ENCODE results near the gene LSM3.

The LSM3 gene

DNA sequence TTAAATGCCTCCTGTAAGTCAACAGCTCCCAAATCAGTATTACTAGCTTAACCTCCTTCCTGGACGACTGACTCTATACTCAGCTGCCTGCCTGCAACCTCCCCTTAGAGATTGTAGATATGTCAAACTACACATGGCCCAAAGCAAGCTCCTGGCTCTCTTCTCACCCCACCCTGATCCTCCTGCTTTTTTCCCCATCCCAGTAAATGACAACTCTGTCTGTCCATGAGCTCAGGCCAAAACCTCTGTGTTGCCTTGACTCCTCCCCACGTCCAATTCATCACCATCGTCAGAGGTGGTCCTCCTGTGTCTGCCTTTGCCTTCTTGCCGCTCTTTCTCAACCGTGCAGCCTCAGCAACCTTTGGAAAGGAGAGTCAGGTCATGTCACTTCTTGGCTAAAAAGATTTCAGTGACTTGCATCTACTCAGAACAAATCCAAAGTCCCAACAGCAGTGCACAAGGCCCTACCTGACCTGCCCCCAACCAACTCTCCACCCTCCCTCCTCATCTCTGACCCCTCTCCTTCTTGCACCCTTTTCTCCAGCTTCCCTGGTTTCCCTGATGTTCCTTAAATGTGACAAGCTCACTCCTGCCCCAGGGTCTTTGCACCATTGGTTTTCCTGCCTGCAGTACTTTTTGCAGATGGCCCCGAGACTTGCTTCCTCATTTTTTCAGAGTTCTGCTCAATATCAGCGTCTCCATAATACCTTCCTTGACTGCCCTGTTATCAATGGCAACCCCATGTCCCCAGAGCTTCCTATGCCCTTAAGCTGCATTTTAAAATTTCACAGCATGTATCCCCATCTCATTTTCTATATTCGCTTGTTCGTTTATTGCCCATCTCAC lies 52.8 kb downstream of the LSM3 start:
- Histone ChIP-seq H3K4me3 (ENCODE audit: severe bottlenecking) (no peak overlapping the region), H3K27me3 (ENCODE audit: insufficient read depth, poor library complexity, severe bottlenecking) (no peaks in the 10 kb centered on the region), H3K36me3 (ENCODE audit: low read depth) (no peaks in the 10 kb centered on the region), H3K9me3 (ENCODE audit: severe bottlenecking) (peaks cover 9% of the 10 kb centered on the region), H3K4me1 (ENCODE audit: insufficient read depth, poor library complexity, severe bottlenecking) (peaks cover 32% of the 10 kb centered on the region), H3K27ac (ENCODE audit: poor library complexity, severe bottlenecking) (no peak overlapping the region)
- no peak for DNase-seq (ENCODE audit: low spot score)
- TF ChIP-seq, protein P1, sequence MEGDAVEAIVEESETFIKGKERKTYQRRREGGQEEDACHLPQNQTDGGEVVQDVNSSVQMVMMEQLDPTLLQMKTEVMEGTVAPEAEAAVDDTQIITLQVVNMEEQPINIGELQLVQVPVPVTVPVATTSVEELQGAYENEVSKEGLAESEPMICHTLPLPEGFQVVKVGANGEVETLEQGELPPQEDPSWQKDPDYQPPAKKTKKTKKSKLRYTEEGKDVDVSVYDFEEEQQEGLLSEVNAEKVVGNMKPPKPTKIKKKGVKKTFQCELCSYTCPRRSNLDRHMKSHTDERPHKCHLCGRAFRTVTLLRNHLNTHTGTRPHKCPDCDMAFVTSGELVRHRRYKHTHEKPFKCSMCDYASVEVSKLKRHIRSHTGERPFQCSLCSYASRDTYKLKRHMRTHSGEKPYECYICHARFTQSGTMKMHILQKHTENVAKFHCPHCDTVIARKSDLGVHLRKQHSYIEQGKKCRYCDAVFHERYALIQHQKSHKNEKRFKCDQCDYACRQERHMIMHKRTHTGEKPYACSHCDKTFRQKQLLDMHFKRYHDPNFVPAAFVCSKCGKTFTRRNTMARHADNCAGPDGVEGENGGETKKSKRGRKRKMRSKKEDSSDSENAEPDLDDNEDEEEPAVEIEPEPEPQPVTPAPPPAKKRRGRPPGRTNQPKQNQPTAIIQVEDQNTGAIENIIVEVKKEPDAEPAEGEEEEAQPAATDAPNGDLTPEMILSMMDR (IDR thresholded peaks at IDR 0.05; ENCODE audit: poor library complexity, severe bottlenecking): no peak
- no peak for ATAC-seq (ENCODE audit: low read depth)

DNA sequence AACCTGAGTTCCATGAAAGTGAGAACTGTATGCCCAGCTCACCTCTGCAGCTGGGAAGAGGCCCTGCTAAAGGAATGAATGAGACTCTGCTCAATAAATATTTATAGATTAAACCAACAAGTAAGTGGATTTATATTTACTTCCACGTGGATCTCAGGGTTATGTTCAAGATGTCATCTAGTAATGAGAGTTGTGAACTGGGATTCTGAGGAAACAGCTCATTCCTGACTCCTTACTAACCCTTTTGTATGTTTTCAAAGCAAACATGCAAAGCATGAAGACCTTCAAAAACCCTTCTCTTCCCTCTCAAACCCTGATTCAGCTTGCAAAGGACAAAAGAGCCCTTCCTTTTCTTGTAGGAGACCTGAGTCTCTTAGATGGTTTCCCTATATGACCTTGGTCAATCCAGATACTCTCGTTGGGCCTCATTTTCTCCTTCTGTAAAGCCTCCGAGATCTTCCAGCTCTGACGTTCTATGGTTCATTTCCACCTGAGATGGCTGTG lies 53.4 kb downstream of the LSM3 start:
- H3K27me3 ChIP-seq (ENCODE audit: insufficient read depth, poor library complexity, severe bottlenecking): no peaks in the 10 kb centered on the region
- TF ChIP-seq, protein P1 (IDR thresholded peaks at IDR 0.05; ENCODE audit: poor library complexity, severe bottlenecking): no peak
- H3K27ac ChIP-seq (ENCODE audit: poor library complexity, severe bottlenecking): no peak overlapping the region
- H3K36me3 ChIP-seq (ENCODE audit: low read depth): no peaks in the 10 kb centered on the region
- peaks cover 32% of the 10 kb centered on the region for H3K4me1 ChIP-seq (ENCODE audit: insufficient read depth, poor library complexity, severe bottlenecking)
- no peak for ATAC-seq (ENCODE audit: low read depth)
- no peak overlapping the region for H3K4me3 ChIP-seq (ENCODE audit: severe bottlenecking)
- no peak for DNase-seq (ENCODE audit: low spot score)
- peaks cover 9% of the 10 kb centered on the region for H3K9me3 ChIP-seq (ENCODE audit: severe bottlenecking)

DNA sequence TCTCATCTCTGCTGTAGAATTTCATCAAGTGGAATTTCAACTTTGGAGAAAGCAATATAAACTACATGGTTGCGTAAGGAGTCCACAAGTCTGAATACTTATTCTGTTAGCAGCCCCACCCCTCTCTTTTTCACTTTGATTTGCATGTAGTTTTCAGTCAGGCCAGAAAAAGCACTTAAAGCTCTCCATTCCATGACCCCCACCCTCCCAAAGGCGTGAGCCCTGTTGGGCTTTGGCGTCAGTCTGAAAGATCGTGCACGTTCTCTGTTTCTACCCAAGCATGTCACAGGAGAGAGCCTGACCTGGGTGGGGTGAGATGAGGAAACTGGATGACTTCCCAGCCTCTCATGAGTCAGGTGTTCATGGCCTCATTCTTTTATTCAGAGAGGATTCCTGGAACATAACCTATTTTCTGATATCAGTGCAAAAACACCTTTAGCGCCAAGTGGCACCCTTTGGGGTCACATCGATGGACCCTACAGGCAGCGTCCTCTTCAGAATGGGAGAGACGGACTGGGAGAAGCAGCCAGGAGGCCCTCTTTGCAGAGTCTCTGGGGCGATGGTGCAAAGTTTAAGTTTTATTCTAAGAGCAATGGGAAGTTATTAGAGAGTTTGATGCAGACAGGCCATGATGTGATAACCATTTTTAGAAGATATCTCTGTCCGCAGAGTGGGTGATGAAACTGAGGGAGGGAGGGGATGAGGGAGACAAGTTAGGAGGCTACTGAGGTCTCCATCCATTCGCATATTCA lies 55.8 kb downstream of the LSM3 start:
- peaks cover 19% of the 10 kb centered on the region for H3K4me1 ChIP-seq (ENCODE audit: insufficient read depth, poor library complexity, severe bottlenecking)
- no peak for DNase-seq (ENCODE audit: low spot score)
- peak; percentile 93 for ATAC-seq (ENCODE audit: low read depth)

DNA sequence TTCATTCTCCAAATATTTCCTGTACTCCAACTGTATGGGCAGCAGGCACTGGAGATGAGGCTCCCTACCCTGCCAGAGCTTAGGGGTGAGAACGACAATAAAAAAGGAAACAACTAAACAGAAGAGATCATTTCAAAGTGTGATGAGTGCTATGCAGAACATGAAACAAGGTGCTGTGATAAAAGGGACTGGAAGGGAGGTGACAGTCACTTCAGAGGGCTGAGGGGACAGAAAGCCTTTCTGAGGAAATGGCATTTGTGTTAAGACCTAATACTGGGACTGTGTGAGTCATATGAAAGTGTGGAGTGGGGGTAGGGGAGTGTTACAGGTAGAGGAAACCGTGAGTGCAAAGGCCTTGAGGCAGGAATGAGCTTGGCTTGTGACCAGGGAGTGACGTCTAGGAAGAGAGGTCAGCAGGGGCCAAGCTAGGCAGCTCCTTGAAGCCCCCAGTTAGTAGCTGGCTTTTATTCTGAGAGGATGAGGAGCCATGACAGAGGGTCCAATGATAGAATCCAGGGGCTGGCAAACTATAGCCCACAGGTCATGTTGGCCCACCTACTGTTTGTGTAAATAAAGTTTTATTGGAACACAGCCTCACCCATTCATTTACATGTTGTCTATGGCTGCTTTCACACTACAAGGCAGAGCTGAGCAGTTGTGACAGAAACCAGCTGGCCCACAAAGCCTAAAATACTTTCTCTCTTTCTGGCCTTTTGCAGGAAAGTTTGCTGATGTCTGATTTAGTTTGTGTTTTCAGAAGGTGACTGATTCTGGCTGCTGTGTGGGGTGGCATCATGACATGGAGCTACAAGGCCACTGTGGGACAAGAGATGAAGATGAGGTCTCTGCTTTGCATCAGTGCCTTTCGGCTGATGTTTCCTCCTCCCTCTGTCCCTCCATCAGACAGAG lies 56.6 kb downstream of the LSM3 start:
- Histone ChIP-seq H3K4me3 (ENCODE audit: severe bottlenecking) (no peak overlapping the region), H3K27me3 (ENCODE audit: insufficient read depth, poor library complexity, severe bottlenecking) (no peaks in the 10 kb centered on the region), H3K27ac (ENCODE audit: poor library complexity, severe bottlenecking) (peak overlapping the region; percentile 79), H3K9me3 (ENCODE audit: severe bottlenecking) (peaks cover 9% of the 10 kb centered on the region), H3K4me1 (ENCODE audit: insufficient read depth, poor library complexity, severe bottlenecking) (peaks cover 19% of the 10 kb centered on the region), H3K36me3 (ENCODE audit: low read depth) (no peaks in the 10 kb centered on the region)
- DNase-seq (ENCODE audit: low spot score) (no peak), ATAC-seq (ENCODE audit: low read depth) (peak; percentile 61)
- TF ChIP-seq, protein P1 (IDR thresholded peaks at IDR 0.05; ENCODE audit: poor library complexity, severe bottlenecking): no peak

More for the DNA sequence above, 55.8 kb downstream of the LSM3 start:
- peaks cover 9% of the 10 kb centered on the region for H3K9me3 ChIP-seq (ENCODE audit: severe bottlenecking)
- H3K36me3 ChIP-seq (ENCODE audit: low read depth): no peaks in the 10 kb centered on the region
- no peaks in the 10 kb centered on the region for H3K27me3 ChIP-seq (ENCODE audit: insufficient read depth, poor library complexity, severe bottlenecking)
- no peak overlapping the region for H3K4me3 ChIP-seq (ENCODE audit: severe bottlenecking)
- TF ChIP-seq, protein P1 (IDR thresholded peaks at IDR 0.05; ENCODE audit: poor library complexity, severe bottlenecking): no peak
- peak overlapping the region; percentile 79 for H3K27ac ChIP-seq (ENCODE audit: poor library complexity, severe bottlenecking)

Data from RWPE2 (cell line).